AG04450 (cell line): ENCODE results near the gene CDH2. TPM values are rescaled to one million over a fixed set of nuclear protein-coding genes. Genes with fewer than 3 reads are reported as not detected.

ENCODE experiments used
- CTCF ChIA-PET: fragments of 300-600, 350-600 bp; formaldehyde crosslinking; extraction: SDS; loops from one replicate; lab custom pipeline; 2022; ENCODE audit warnings: antibody characterized with exemption, inconsistent platforms; lab: Charles Lee
- POLR2A ChIA-PET: fragments of 350-600 bp; formaldehyde crosslinking; extraction: SDS; loops from one replicate; lab custom pipeline; 2021; ENCODE audit warnings: antibody characterized with exemption, inconsistent platforms; lab: Yijun Ruan, JAX
- DNase-seq: peaks from one replicate; pipeline ENCODE4 v3.0.0-alpha.2; 2011; ENCODE audit warnings: low read depth, low spot score
- H3K27ac ChIP-seq: one replicate; pipeline ENCODE4 v1.5.1; 2012; ENCODE audit warnings: low read depth, low read length, control low read depth
- H3K27me3 ChIP-seq: one replicate; pipeline ENCODE4 v1.6.0; 2012; ENCODE audit warnings: low read length; ENCODE audit not compliant: control insufficient read depth, insufficient read depth
- H3K4me3 ChIP-seq: 2 replicates; pipeline ENCODE4 v1.5.1; 2011; ENCODE audit warnings: mild to moderate bottlenecking, low read depth, low read length, control low read depth
- H3K9me3 ChIP-seq: 2 replicates; pipeline ENCODE4 v1.5.1; 2012; ENCODE audit warnings: low read length; ENCODE audit not compliant: control insufficient read depth, insufficient read depth
- polyA plus RNA-seq: library from polyadenylated mRNA; depleted of rRNA; stranded (reverse); fragments of >200 nt; gene quantifications from 2 replicates; pipeline ENCODE4 v1.2.3, GENCODE V29; 2011
- TF ChIP-seq, protein P1 (sequence below): IDR thresholded peaks from 2 replicates; pipeline ENCODE4 v1.5.1; 2011; ENCODE audit warnings: low read depth, low read length, control low read depth, inconsistent platforms

The CDH2 gene
- polyA plus RNA-seq, 1 experiment = 45.9 TPM

DNA sequence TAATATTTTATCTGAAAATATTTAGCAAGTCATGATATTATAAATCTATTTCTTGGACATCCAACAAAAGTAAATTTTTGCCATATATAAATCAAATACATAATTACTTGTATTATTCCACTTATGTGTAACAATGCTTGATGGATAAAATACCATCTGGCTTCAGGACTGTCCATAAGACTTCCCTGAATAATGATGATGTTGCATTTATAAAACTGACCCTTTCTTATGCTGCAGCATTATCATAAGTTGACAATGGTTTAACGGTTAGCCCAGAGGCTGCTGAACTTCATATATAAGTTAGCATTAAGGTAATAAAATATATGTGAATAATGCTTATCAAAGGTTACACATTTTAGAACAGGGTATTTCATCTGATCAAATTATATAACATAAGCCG is 95.4 kb downstream of the CDH2 start:
- TF ChIP-seq, protein P1, sequence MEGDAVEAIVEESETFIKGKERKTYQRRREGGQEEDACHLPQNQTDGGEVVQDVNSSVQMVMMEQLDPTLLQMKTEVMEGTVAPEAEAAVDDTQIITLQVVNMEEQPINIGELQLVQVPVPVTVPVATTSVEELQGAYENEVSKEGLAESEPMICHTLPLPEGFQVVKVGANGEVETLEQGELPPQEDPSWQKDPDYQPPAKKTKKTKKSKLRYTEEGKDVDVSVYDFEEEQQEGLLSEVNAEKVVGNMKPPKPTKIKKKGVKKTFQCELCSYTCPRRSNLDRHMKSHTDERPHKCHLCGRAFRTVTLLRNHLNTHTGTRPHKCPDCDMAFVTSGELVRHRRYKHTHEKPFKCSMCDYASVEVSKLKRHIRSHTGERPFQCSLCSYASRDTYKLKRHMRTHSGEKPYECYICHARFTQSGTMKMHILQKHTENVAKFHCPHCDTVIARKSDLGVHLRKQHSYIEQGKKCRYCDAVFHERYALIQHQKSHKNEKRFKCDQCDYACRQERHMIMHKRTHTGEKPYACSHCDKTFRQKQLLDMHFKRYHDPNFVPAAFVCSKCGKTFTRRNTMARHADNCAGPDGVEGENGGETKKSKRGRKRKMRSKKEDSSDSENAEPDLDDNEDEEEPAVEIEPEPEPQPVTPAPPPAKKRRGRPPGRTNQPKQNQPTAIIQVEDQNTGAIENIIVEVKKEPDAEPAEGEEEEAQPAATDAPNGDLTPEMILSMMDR = no peak
- H3K27me3 ChIP-seq = no peaks in the 10 kb centered on the region
- no peaks in the 10 kb centered on the region for H3K9me3 ChIP-seq
- POLR2A ChIA-PET = interaction anchor here (1.0 kb wide), 1 partner anchor 95 kb away, joined by 3 read pairs; the partner anchor contains the start of gene CDH2
- H3K27ac ChIP-seq = no peak overlapping the region
- DNase-seq = no peak
- CTCF ChIA-PET = interaction anchor here (1.6 kb wide), 1 partner anchor 12 kb away, joined by 3 read pairs; no protein-coding TSS in a partner anchor
- no peak overlapping the region for H3K4me3 ChIP-seq

DNA sequence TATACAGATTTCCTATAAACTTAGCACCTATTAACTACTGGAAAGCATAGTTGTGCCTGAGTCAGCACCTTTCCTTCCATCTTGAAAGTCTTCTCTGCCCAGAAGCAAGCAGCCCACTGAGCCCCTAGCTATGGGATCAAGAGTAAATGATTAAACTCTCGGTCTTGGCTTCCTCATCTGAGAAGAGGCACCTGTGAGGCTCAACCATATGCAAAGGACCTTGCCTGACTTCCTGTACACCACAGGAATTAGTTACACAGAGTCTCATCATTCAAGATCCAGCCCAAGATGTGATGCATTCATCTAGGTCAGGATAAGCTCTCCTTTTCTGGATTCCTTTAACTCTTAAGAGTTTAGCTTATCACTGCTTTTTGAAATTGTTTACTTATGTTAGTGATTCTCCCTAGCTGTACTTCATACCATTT is 96.0 kb downstream of the CDH2 start:
- DNase-seq = no peak
- CTCF ChIA-PET = no interaction called here

DNA sequence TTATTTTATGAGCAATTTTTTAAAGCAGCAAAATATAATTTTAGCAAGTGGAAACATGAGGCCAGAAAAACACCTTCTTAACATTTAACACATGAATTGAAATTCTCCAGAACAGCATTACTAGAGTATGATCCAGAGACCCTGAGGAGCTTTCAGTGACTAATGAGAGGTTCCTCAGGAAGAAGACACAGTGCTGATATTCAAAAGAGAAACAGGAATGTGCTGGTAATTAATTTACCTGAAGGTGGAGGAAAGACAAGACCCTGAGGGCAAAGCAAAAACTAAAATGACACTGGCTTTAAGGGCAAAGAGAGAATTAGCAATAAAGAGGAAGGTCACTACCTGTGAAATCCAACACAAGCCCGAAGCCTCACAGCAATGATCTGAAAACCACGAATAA is 97.0 kb downstream of the CDH2 start:
- ChIA-PET POLR2A (no interaction called here), CTCF (no interaction called here)
- H3K4me3 ChIP-seq = no peak overlapping the region
- no peaks in the 10 kb centered on the region for H3K27me3 ChIP-seq
- H3K9me3 ChIP-seq = no peaks in the 10 kb centered on the region
- TF ChIP-seq, protein P1 = no peak
- no peak overlapping the region for H3K27ac ChIP-seq
- no peak for DNase-seq

More for the DNA sequence above, 96.0 kb downstream of the CDH2 start:
- Histone ChIP-seq H3K9me3 (no peaks in the 10 kb centered on the region), H3K27ac (no peak overlapping the region), H3K4me3 (no peak overlapping the region), H3K27me3 (no peaks in the 10 kb centered on the region)
- POLR2A ChIA-PET = interaction anchor here (1.0 kb wide), 1 partner anchor 96 kb away, joined by 3 read pairs; the partner anchor contains the start of gene CDH2
- TF ChIP-seq, protein P1 = no peak

DNA sequence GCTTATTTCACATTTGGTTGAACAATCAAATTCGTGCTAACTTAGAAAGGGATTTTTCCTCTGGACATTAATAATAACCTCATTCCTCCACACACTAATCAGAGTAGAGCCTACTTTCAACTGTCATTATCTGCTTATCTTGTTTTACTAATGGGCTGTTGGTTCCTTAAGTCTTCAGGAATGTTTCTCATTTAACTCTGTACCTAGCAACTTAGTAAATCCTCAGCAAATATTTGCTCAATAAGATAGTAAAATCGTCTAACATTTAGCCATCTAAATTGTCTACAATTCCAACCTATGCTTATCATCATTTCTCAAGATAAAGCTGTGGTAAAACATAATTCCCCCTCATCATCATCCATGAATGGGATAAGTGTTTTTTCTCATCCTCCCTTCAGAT is 98.1 kb downstream of the CDH2 start:
- DNase-seq = no peak
- no peak overlapping the region for H3K27ac ChIP-seq
- CTCF ChIA-PET = no interaction called here
- POLR2A ChIA-PET = no interaction called here
- no peaks in the 10 kb centered on the region for H3K9me3 ChIP-seq
- TF ChIP-seq, protein P1 = no peak
- no peaks in the 10 kb centered on the region for H3K27me3 ChIP-seq
- H3K4me3 ChIP-seq = no peak overlapping the region

DNA sequence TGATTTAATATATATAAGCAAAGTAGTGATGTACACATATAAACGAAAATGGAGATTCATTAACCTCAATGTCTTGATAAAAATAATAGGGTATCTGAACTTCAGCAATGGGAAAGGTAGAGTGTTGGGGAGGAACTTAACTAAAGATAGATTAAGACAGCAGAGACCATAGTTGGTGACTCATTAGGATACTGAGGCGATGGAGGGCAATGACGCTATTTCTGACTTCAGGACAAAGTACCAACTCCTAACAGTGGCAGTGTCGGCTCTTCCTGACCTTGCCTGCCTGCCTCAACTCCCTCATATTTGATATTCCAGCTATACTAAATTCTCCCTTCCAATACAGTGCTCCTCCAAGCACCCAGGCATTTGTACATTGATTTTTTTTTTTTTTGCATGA is 98.6 kb downstream of the CDH2 start:
- DNase-seq = no peak
- TF ChIP-seq, protein P1 = no peak
- Histone ChIP-seq H3K27me3 (no peaks in the 10 kb centered on the region), H3K9me3 (no peaks in the 10 kb centered on the region), H3K4me3 (no peak overlapping the region), H3K27ac (no peak overlapping the region)
- POLR2A ChIA-PET = interaction anchor here (0.6 kb wide), 1 partner anchor 11 kb away, joined by 4 read pairs; no protein-coding TSS in a partner anchor
- CTCF ChIA-PET = no interaction called here
